ENCODE data around the gene BCL3. TPM values are rescaled to one million over a fixed set of nuclear protein-coding genes. Genes with fewer than 3 reads are reported as not detected.

The BCL3 gene
- total RNA-seq, 1 donor from 2014 or later: not detected

DNA sequence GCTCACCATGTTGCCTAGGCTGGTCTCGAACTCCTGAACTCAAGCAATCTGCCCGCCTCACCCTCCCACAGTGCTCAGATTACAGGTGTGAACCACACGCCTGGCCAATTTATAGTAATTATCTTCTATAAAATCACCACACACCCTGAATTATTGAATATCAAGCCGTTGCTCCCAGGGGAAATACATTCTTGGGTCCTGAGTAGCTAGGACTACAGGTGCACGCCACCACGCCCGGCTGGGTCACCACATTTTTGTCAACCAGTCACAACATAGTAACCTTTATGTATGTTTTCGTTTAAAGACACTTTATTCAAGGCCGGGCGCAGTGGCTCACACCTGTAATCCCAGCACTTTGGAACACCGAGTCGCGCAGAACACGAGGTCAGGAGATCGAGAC is 37.5 kb downstream of the BCL3 start:
- Histone ChIP-seq H3F3A (ENCODE audit: low read depth) (no peaks in the 10 kb centered on the region), H3K4me3 (no peak overlapping the region), H3K27me3 (no peaks in the 10 kb centered on the region), H3K9ac (no peak overlapping the region), H3K4me1 (no peaks in the 10 kb centered on the region), H3K36me3 (no peaks in the 10 kb centered on the region), H3K79me2 (ENCODE audit: low read depth) (no peaks in the 10 kb centered on the region), H4K20me1 (ENCODE audit: low read depth) (no peaks in the 10 kb centered on the region), H3K27ac (no peak overlapping the region), H2AFZ (replicated peaks) (no peak overlapping the region), H3K4me2 (no peak overlapping the region), H3K9me3 (ENCODE audit: low read depth) (no peaks in the 10 kb centered on the region)
- Mint-ChIP-seq H3K27ac (no peak overlapping the region), H3K27me3 (ENCODE audit: insufficient read depth, low read depth) (peaks cover 2% of the 10 kb centered on the region), H3K36me3 (no peaks in the 10 kb centered on the region), H3K4me1 (peaks cover 6% of the 10 kb centered on the region), H3K4me3 (no peak overlapping the region), H3K9me3 (no peaks in the 10 kb centered on the region)
- TF ChIP-seq EZH2phosphoT487 (IDR thresholded peaks at IDR 0.05) (no peak), EZH2 (IDR thresholded peaks at IDR 0.05) (no peak)
- TF ChIP-seq, protein P1, sequence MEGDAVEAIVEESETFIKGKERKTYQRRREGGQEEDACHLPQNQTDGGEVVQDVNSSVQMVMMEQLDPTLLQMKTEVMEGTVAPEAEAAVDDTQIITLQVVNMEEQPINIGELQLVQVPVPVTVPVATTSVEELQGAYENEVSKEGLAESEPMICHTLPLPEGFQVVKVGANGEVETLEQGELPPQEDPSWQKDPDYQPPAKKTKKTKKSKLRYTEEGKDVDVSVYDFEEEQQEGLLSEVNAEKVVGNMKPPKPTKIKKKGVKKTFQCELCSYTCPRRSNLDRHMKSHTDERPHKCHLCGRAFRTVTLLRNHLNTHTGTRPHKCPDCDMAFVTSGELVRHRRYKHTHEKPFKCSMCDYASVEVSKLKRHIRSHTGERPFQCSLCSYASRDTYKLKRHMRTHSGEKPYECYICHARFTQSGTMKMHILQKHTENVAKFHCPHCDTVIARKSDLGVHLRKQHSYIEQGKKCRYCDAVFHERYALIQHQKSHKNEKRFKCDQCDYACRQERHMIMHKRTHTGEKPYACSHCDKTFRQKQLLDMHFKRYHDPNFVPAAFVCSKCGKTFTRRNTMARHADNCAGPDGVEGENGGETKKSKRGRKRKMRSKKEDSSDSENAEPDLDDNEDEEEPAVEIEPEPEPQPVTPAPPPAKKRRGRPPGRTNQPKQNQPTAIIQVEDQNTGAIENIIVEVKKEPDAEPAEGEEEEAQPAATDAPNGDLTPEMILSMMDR (IDR thresholded peaks at IDR 0.05): no peak
- DNase-seq (ENCODE audit: low spot score): no peak

DNA sequence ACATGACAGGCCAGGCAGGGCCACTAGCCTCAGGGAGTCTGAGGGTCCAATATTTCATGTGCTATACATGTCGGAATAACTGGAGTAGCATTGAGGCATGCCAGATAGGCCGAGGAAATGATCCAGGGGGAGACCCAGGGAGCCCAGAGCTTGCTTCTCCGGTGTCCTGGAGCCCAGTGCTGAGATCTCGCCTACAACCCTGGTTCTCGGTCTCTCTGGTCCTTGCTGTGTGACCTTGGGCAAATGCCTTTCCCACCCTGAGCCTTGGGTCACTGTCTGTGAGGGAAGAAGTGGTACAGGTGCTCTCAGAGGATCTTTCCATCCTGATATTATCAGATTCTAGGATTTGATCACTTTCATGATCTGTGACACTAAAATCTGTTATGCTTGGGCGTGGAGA is 40.5 kb downstream of the BCL3 start:
- Histone ChIP-seq H3K27ac (no peak overlapping the region), H3K4me3 (no peak overlapping the region), H3K4me1 (no peaks in the 10 kb centered on the region), H3K36me3 (no peaks in the 10 kb centered on the region), H2AFZ (replicated peaks) (no peak overlapping the region), H3K27me3 (no peaks in the 10 kb centered on the region), H3K79me2 (ENCODE audit: low read depth) (no peaks in the 10 kb centered on the region), H3F3A (ENCODE audit: low read depth) (no peaks in the 10 kb centered on the region), H3K9ac (no peak overlapping the region), H3K9me3 (ENCODE audit: low read depth) (no peaks in the 10 kb centered on the region), H4K20me1 (ENCODE audit: low read depth) (no peaks in the 10 kb centered on the region), H3K4me2 (no peak overlapping the region)
- Mint-ChIP-seq H3K4me1 (peaks cover 10% of the 10 kb centered on the region), H3K9me3 (no peaks in the 10 kb centered on the region), H3K36me3 (no peaks in the 10 kb centered on the region), H3K27ac (no peak overlapping the region), H3K27me3 (ENCODE audit: insufficient read depth, low read depth) (peaks cover 2% of the 10 kb centered on the region), H3K4me3 (no peak overlapping the region)
- DNase-seq (ENCODE audit: low spot score): no peak
- TF ChIP-seq, protein P1 (IDR thresholded peaks at IDR 0.05): no peak
- TF ChIP-seq EZH2 (IDR thresholded peaks at IDR 0.05): no peak
- TF ChIP-seq EZH2phosphoT487 (IDR thresholded peaks at IDR 0.05): no peak

DNA sequence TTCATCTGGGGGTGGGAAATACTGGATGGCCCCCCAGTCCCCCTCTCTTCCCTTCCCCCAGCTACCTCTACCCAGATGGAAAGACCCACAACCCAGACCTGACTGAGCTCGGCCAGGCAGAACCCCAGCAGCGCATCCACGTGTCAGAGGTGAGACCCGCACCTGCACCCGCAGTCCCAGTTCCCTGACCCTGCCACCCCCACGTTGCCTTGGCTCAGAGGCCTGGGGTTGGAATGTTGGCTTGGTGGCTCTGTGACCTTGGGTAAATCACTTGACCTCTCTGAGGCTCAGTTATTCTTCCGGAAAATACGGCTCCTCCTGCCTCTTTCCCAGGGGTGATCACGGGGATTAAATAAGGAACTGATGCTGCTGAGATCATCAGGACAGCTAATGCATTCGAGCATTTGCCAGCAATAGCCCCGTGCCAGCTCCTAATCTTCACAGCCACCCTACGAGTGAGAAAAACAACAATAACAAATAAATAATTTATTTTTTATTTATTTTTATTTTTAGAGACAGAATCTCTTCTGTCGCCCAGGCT is 41.5 kb downstream of the BCL3 start:
- Histone ChIP-seq H3K4me1 (no peaks in the 10 kb centered on the region), H3K9ac (no peak overlapping the region), H3K27me3 (no peaks in the 10 kb centered on the region), H2AFZ (replicated peaks) (no peak overlapping the region), H3K4me2 (no peak overlapping the region), H3F3A (ENCODE audit: low read depth) (no peaks in the 10 kb centered on the region), H4K20me1 (ENCODE audit: low read depth) (no peaks in the 10 kb centered on the region), H3K36me3 (no peaks in the 10 kb centered on the region), H3K79me2 (ENCODE audit: low read depth) (no peaks in the 10 kb centered on the region), H3K4me3 (no peak overlapping the region), H3K27ac (no peak overlapping the region), H3K9me3 (ENCODE audit: low read depth) (no peaks in the 10 kb centered on the region)
- Mint-ChIP-seq H3K4me1 (peaks cover 4% of the 10 kb centered on the region), H3K27me3 (ENCODE audit: insufficient read depth, low read depth) (peaks cover 2% of the 10 kb centered on the region), H3K36me3 (no peaks in the 10 kb centered on the region), H3K4me3 (no peak overlapping the region), H3K9me3 (no peaks in the 10 kb centered on the region), H3K27ac (peak overlapping the region; percentile 66)
- DNase-seq (ENCODE audit: low spot score): no peak
- TF ChIP-seq EZH2 (IDR thresholded peaks at IDR 0.05): no peak
- TF ChIP-seq, protein P1 (IDR thresholded peaks at IDR 0.05): no peak
- no peak for TF ChIP-seq EZH2phosphoT487 (IDR thresholded peaks at IDR 0.05)
